OCI-LY7 (cell line): ENCODE measurements around the gene KLHL8. TPM values are rescaled to one million over a fixed set of nuclear protein-coding genes. Genes with fewer than 3 reads are reported as not detected.

Experiments used
- BruUV-seq: library from RNA; stranded (reverse); fragments of 400-500 nt; replicated peaks from 2 replicates; lab custom pipeline; 2021; lab: Mats Ljungman, UMichigan
- CTCF ChIA-PET: fragments of 300-600 bp; sonication (Branson Sonifier 250); formaldehyde crosslinking; loops from one replicate; lab custom pipeline; 2022; ENCODE audit warnings: antibody characterized with exemption; ENCODE audit not compliant: unreplicated experiment; lab: Charles Lee
- POLR2A ChIA-PET: fragments of 300-600 bp; sonication (Branson Sonifier 250); formaldehyde crosslinking; loops from one replicate; lab custom pipeline; 2022; ENCODE audit warnings: antibody characterized with exemption; lab: Charles Lee
- DNase-seq: peaks from one replicate; pipeline ENCODE4 v3.0.0-alpha.2; 2015; ENCODE audit warnings: low spot score
- H2AFZ ChIP-seq: fragments of 200-600 bp; sonication (generic), shearing (Covaris generic); 2 replicates; pipeline ENCODE4 v1.6.1; 2014; ENCODE audit warnings: mild to moderate bottlenecking, antibody characterized with exemption, low read length, moderate library complexity
- H3K27ac ChIP-seq: fragments of 200-600 bp; sonication (generic); 2 replicates; pipeline ENCODE4 v1.5.1; 2014; ENCODE audit warnings: mixed run types, low read depth, mild to moderate bottlenecking, moderate library complexity, low read length, inconsistent platforms; ENCODE audit not compliant: poor library complexity, severe bottlenecking
- H3K36me3 ChIP-seq: fragments of 200-600 bp; sonication (generic); 2 replicates; pipeline ENCODE4 v1.6.1; 2014; ENCODE audit warnings: mild to moderate bottlenecking, antibody characterized with exemption, low read length, moderate library complexity, mixed read lengths; ENCODE audit not compliant: insufficient read depth
- H3K4me1 ChIP-seq: fragments of 200-600 bp; sonication (generic); 2 replicates; pipeline ENCODE4 v1.5.1; 2014; ENCODE audit warnings: mild to moderate bottlenecking, low read length; ENCODE audit not compliant: insufficient read depth, poor library complexity, severe bottlenecking
- H3K4me2 ChIP-seq: fragments of 200-600 bp; sonication (generic); 2 replicates; pipeline ENCODE4 v1.6.1; 2014; ENCODE audit warnings: mild to moderate bottlenecking, low read length
- H3K4me3 ChIP-seq: fragments of 200-600 bp; sonication (generic); 2 replicates; pipeline ENCODE4 v1.5.1; 2014; ENCODE audit warnings: mild to moderate bottlenecking, low read depth, low read length; ENCODE audit not compliant: poor library complexity, severe bottlenecking
- H3K79me2 ChIP-seq: fragments of 200-600 bp; sonication (generic); 2 replicates; pipeline ENCODE4 v1.6.1; 2016; ENCODE audit warnings: low read depth, mild to moderate bottlenecking, low read length, moderate library complexity, mixed read lengths; ENCODE audit not compliant: insufficient read depth
- H3K9me2 ChIP-seq: fragments of 200-600 bp; sonication (generic); 2 replicates; pipeline ENCODE4 v1.6.1; 2016; ENCODE audit warnings: mild to moderate bottlenecking, low read length, mixed read lengths; ENCODE audit not compliant: insufficient read depth
- H3K9me3 ChIP-seq: fragments of 200-600 bp; sonication (generic); 2 replicates; pipeline ENCODE4 v1.6.1; 2014; ENCODE audit warnings: mild to moderate bottlenecking, mixed run types, low read length, mixed read lengths
- H4K20me1 ChIP-seq: fragments of 200-600 bp; sonication (generic); 2 replicates; pipeline ENCODE4 v1.6.1; 2014; ENCODE audit warnings: mild to moderate bottlenecking, antibody characterized with exemption, low read length, moderate library complexity, mixed read lengths; ENCODE audit not compliant: insufficient read depth
- CTCF ChIP-seq: fragments of 200-600 bp; sonication (generic); conservative IDR thresholded peaks from 2 replicates; pipeline ENCODE4 v1.5.1; 2014; ENCODE audit warnings: mild to moderate bottlenecking, antibody characterized with exemption, low read length, moderate library complexity, mixed read lengths
- EZH2phosphoT487 ChIP-seq: fragments of 200-600 bp; sonication (generic); IDR thresholded peaks from 2 replicates; pipeline ENCODE4 v1.6.1; 2018; ENCODE audit warnings: low read depth, borderline replicate concordance, mild to moderate bottlenecking, mixed run types, antibody characterized with exemption, low read length, moderate library complexity, mixed read lengths
- intact Hi-C: fragments of 100-400 bp; cut with micrococcal nuclease; formaldehyde crosslinking; loops from one replicate; pipeline ENCODE4 v1.10.0; 2022; ENCODE audit not compliant: unreplicated experiment
- total RNA-seq, 2 experiments: library from RNA; depleted of rRNA in 1 of 2; stranded (reverse); fragments of >200 nt in 1 of 2; shearing (Covaris generic) in 1 of 2; gene quantifications; 2 replicates each; pipeline ENCODE4 v1.2.3, GENCODE V29; 2014 to 2022

The KLHL8 gene
- total RNA-seq, 2 experiments from 2014 or later, result 9.0 to 23.4 TPM

GRCh38 chr4:87249332-87250019 is 29.1 kb upstream of the KLHL8 start:
- ChIA-PET CTCF (no interaction called here), POLR2A (interaction anchor here (0.7 kb wide), 1 partner anchor 73 kb away, joined by 6 read pairs; no protein-coding TSS in a partner anchor)
- Histone ChIP-seq H3K4me1 (no peaks in the 10 kb centered on the region), H3K79me2 (no peaks in the 10 kb centered on the region), H3K9me3 (0 out of 2 replicates have a peak, but pooled peaks cover 5% of the 10 kb centered on the region), H2AFZ (no peak overlapping the region), H3K4me2 (no peak overlapping the region), H4K20me1 (no peaks in the 10 kb centered on the region), H3K9me2 (no peaks in the 10 kb centered on the region), H3K27ac (no peak overlapping the region), H3K36me3 (no peaks in the 10 kb centered on the region), H3K4me3 (no peak overlapping the region)
- no TSS peak for BruUV-seq
- intact Hi-C loops, result no loop called here
- DNase-seq, result no peak
- TF ChIP-seq CTCF (no peak), EZH2phosphoT487 (no peak)

- no peak overlapping the region for H3K27ac ChIP-seq
- H4K20me1 ChIP-seq, result no peaks in the 10 kb centered on the region
- BruUV-seq, result no TSS peak
- intact Hi-C loops, result no loop called here
- H3K9me2 ChIP-seq, result no peaks in the 10 kb centered on the region
- H3K79me2 ChIP-seq, result no peaks in the 10 kb centered on the region
- DNase-seq, result peak; percentile 14
- no peak overlapping the region for H3K4me3 ChIP-seq
- H3K36me3 ChIP-seq, result no peaks in the 10 kb centered on the region
- H3K9me3 ChIP-seq, result peaks cover 24% of the 10 kb centered on the region; the same call in 1 of the 2 replicates
- TF ChIP-seq CTCF, result no peak
- no peak for TF ChIP-seq EZH2phosphoT487
- H3K4me2 ChIP-seq, result no peak overlapping the region
- H3K4me1 ChIP-seq, result no peaks in the 10 kb centered on the region
- no peak overlapping the region for H2AFZ ChIP-seq
- CTCF ChIA-PET, result no interaction called here
- POLR2A ChIA-PET, result interaction anchor here (0.6 kb wide), 1 partner anchor 9 kb away, joined by 3 read pairs; no protein-coding TSS in a partner anchor
These were observed 23.1 kb upstream of the KLHL8 start for GRCh38 chr4:87243426-87244053.

- BruUV-seq, result no TSS peak
- ChIA-PET POLR2A (interaction anchor here (0.9 kb wide), 2 partner anchors 17 to 81 kb away, joined by 3 read pairs; no protein-coding TSS in a partner anchor), CTCF (no interaction called here)
- TF ChIP-seq CTCF, result no peak
- TF ChIP-seq EZH2phosphoT487, result no peak
- Histone ChIP-seq H2AFZ (no peak overlapping the region), H3K36me3 (no peaks in the 10 kb centered on the region), H4K20me1 (no peaks in the 10 kb centered on the region), H3K4me3 (no peak overlapping the region), H3K9me3 (peaks cover 19% of the 10 kb centered on the region; the same call in 1 of the 2 replicates), H3K4me2 (no peak overlapping the region), H3K9me2 (no peaks in the 10 kb centered on the region), H3K27ac (no peak overlapping the region), H3K4me1 (no peaks in the 10 kb centered on the region), H3K79me2 (no peaks in the 10 kb centered on the region)
- intact Hi-C loops, result no loop called here
- no peak for DNase-seq
These were observed 20.9 kb upstream of the KLHL8 start for GRCh38 chr4:87241336-87241735.
